GM18520 (cell line): ENCODE data around the gene NPIPB13.
"Not testable (repeated sequence)": the region's sequence is repeated elsewhere in the genome, so short reads cannot be mapped to it uniquely, and the experiment has no call there.

Source experiments
- ATAC-seq: cut with Tn5 transposase; IDR thresholded peaks from one replicate; pipeline ENCODE4 v1.9.1; 2021; ENCODE audit not compliant: unreplicated experiment

The NPIPB13 gene

DNA sequence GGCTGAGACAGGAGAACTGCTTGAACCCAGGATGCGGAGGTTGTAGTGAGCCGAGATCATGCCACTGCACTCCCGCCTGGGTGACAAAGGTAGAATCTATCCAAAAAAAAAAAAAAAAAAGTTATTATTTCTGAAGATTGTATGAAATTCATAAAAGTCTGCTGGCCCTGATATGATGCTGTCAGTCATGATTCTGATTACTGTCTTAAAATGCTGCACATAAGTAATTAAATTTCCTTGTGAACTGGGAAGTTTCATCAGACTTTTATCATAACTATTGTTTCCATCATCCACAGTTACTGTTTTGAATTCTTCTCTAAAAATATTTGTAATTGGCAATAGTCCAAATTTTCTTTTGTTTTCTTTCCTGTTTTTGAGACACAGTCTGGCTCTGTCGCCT, at the start of gene NPIPB13:
TSS of gene NPIPB13 (minus strand) at position 101 of the 400 bp plus-strand sequence. CDS start 2,906 bp downstream, outside the sequence.
- ATAC-seq = not testable (repeated sequence)

DNA sequence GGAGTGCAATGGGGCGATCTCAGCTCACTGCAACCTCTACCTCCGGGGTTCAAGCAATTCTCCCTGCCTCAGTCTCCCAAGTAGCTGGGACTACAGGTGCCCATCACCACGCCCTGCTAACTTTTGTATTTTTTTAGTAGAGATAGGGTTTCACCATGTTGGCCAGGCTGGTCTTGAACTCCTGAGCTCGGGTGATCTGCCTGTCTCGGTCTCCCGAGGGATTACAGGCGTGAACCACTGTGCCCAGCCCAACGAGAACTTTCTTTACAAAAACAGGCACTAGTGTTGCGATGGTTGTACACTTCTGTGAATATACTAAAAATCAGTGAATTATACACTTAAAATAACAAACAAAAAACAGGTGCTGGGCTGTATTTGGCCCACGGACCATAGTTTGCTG, 34.1 kb upstream of the NPIPB13 start:
- not testable (repeated sequence) for ATAC-seq

DNA sequence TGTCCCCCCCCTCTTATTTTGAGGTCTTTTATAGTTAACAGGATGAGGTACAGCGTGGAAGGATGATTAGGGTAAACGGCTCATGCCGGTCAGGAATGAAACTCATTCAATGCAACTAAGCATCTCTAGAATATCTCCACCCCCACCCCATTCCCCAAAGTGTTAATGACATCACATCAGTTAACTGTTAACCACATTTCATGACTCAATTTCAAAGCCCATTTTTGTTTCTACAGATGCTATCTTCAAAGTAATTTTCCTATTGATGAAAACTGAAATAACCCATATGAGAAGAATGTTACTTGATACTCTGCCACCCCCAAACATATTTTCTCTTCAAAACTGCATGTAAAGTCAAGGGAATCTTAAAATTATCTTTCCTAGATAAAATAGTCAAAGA, 30.2 kb upstream of the NPIPB13 start:
- ATAC-seq = not testable (repeated sequence)

DNA sequence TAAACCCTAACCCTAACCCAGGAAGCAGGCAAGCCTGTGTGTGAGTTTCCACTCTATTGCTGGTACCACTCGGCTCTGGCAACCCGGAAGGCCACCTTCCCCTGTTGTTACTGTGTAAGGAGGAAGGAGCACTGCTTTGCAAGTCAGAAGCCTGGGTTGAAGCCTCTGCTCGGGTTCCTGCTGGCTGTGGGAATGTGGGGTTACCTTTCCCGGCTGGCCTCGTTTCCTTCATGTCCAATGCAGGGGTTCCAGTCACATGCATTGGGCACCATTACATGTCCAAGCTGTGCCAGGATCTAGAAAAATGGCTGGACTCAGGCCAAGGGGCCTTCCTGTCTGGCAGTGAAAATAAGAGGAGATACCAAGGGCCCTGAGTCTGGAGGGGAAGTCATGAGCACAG, 31.2 kb downstream of the NPIPB13 start:
- ATAC-seq = not testable (repeated sequence)

DNA sequence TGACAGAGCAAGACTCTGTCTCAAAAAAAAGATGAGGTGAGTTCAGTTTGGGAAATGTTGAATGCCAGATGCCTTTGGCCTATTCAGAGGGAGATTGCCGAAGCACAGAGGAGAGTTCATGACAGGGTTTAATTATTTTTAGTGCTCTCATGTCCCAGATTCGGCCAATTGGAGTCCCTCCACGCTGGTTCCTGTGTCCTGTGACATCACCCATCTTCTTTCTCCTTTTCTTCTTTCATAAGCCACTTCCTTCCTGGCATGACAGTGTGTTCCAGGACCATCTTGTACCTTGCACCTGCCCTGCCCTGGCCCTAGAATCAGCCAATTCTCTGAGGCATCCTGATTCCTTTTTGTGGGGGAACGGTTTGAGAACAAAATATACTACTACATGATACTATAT, 36.9 kb downstream of the NPIPB13 start:
- not testable (repeated sequence) for ATAC-seq

DNA sequence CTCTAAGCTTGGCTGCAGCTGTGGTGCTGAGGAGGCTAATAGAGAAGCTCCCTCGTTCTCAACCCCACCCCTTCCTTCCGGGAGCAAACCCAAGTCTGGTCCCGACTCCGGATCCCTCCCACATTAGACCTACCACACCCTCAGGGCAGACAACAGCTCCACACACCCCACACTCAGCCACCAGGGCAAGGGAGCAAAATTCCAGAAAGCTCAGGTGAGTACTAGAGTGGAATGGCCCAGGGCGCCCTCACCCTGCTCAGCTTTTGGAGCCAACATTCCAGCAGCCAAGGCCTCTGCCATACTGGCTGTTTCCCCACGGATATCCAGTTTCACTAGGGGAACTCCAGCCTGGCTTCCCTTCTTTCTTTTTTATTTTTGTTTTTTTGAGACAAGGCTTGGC, 39.2 kb downstream of the NPIPB13 start:
- not testable (repeated sequence) for ATAC-seq

DNA sequence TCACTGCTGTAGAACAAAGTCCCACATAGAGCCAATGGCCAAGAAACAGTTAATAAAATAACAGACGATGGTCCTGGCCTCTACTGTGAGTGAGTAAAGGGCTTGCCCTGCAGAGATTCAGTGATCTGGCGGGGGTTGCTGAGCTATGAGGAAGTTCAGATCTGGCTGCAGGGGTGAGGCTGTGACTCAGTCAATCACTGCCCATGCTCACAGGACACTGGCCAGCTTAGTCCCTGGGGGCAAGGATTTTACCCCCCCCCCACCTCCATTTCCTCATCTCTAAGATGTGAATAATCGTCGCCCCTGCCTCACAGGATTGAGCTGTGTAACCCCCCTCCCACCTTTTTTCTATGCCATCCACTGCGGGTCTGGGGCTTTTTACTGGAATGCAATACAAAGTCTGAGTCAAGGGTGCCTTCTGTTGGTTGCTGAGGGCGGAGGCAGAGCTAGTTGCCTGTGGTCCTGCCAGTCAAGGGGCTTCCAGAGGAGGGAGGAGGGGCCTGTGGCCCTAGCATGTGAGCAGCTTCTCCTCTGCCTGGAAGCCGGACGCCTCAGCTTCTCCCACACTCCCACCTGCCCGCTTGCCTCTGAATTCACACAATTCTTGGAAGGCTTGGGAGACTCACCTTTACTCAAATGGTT, 41.1 kb downstream of the NPIPB13 start:
- ATAC-seq = not testable (repeated sequence)

DNA sequence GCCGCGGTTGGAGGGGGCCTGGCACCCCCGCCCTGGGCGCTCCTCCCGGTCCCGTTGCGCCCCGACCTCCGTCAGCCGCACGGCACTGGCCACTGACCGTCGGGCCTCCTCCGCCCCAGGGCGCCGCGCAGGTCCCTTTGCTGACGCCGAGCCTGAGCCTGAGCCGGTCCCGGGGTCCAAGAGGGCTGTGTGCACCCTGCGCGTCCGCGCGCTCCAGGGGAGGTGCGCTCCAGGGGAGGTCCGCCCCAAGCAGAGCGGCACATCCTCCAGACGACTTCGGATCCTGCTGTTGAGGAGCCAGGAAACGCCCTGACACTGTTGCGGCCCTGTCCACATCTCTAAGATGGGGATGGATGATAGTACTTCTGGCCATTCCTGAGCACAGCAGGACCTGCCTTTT, 42.0 kb downstream of the NPIPB13 start:
- ATAC-seq = not testable (repeated sequence)

DNA sequence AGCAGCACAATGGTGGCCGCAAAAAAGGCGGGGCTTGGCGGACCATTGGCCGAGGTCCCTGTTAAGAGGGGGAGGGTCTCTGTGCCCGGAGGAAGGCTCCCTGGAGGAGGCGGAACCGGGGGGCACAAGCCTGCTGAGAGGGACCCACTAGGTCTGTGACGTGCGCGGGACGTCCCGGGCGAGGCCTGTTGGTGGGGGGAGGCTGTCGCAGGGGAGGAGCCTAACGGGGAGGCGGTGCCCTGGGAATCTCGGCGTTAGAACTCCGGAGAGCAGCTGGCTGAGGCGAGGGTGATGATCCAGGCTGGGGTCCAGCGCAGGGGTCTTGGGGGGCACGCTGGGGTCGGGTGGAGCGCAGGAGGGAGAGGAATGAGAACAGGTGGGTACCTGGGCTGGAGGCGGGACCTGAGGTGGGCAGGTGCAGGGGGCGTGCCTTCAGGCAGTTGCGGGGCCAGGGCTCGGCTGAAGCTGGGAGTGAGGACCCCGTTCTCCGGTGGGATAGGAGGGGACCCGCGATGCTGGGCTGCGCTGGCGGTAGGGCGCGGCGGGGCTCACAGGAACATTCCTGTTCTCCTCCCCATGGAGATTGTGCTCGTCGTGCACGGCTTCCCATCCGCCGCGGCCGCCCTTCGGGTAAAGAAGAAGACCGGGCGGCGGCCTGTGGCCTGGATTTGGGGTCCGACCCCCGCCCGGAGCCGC, 42.6 kb downstream of the NPIPB13 start:
- ATAC-seq = not testable (repeated sequence)

DNA sequence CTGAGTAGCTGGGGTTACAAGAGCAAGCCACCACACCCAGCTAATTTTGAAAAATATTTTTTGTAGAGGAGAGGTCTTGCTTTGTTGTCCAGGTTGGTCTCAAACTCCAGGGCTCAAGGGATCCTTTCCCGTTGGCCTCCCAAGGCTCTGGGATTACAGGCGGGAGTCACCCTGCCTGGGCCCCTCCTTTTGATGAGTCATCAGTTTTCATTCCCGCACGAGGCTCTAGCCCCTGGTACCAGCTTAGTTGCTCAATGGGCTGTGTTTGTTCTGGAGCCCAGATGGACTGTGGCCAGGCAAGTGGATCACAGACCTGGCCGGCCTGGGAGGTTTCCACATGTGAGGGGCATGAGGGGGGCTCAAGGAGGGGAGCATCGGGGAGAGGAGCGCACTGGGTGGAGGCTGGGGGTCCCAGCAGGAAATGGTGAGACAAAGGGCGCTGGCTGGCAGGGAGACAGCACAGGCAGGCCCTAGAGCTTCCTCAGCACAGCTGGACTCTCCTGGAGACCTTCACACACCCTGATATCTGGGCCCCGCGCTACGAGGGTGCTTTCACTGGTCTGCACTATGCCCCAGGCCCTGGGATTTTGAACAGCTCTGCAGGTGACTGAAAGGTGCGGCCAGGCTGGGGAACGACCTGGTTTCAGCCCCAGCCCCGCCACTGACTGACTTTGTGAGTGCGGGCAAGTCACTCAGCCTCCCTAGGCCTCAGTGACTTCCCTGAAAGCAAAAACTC, 48.5 kb downstream of the NPIPB13 start:
- not testable (repeated sequence) for ATAC-seq

DNA sequence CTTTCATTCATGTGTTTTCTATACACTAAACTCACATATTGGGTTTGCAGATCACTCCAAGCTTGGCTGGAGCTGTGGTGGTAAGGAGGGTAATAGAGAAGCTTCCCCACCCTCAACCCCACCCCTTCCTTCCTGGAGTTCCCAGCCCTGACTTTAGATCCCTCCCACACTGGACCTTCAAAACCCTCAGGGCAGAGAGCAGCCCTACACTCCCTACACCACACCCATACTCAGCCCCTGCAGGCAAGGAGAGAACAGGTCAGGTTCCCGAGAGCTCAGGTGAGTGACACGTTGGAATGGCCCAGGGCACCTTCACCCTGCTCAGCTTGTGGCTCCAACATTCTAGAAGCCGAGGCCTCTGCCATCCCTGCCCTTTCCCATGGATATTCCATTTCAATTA, 49.2 kb downstream of the NPIPB13 start, which contains the start of gene SULT1A3:
TSS of gene SULT1A3 (plus strand) at position 207 of the 400 bp plus-strand sequence. CDS start 1,474 bp downstream, outside the sequence.
- ATAC-seq = not testable (repeated sequence)
